Germinal center (tissue), 1 donor: ENCODE measurements around the gene SIAH3.

Experiments used
- DNase-seq: peaks from one replicate; pipeline ENCODE4 v3.0.0; 2012; ENCODE audit warnings: mixed read lengths, low spot score

SIAH3 gene

DNA sequence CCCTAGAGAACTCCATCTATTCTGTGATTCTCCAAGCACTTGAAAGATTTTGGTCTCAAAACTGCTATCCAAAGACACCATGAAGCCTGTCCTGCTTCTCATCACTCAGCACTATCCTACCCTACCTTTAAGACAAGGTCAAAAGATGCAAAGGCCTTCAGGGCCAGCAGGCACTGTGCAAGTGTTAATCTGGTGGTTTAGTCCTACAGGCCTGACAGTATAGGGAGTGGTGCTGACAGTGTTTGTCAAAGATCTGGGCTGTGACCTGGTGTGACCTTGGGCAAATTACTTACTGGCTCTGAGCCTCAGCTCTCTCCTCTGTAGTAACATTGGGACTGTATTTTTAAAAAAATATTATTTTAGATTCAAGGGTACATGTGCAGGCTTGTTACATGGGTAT, 28.0 kb downstream of the SIAH3 start:
- DNase-seq = no peak

DNA sequence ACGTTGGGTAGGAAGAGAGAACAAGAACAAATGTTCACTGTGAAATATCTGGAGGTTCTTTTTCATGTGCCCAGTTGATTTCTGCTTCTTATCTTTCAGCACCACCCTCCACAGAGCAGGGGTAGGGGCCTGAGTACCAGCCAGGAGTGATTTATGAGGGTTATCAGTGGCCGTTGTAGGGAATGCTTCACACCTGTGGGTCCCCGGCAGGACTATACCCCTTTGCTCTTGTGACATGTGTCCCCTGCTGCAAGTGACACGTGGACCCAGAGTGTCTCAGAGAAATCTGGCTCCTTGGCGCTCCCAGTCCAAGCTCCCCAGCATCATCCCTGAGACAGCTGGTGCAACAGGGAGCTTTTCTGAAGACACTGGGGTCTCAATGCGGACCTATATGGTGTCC, 29.7 kb downstream of the SIAH3 start:
- no peak for DNase-seq

DNA sequence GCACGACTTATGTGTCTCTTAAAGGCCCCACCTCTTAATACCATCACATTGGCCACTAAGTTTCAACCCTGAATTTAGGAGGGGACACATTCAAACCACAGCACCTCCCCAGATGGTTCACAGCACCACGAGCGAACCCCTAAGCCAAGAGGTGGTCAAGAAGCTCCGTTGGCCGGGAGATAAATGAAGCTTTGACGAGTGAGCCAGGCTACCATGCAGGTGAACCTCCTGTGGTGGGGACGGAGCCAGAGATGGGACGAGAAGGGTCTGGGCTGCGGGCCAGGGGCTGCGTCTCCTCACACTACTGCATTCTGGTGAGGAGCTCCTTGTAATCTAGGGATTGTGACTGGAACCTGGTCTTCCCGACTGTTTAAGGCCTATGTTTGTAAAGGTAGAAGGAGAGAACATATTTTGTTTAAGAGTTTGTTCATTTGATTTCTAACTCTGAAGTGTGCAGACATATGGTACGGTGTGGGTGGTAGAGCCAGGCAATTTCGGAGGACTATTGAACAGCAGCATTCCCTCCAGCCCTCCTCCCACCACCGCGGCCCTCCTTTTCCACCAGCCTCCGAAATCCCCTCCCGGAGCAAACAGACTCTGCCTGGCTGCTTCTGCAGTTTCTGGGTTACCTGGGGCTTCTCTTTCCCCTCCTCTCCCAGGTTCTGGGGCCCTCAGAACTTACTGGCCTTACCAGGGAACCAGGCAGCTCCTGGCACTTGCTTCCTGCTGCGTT, 31.3 kb downstream of the SIAH3 start:
- DNase-seq = no peak

DNA sequence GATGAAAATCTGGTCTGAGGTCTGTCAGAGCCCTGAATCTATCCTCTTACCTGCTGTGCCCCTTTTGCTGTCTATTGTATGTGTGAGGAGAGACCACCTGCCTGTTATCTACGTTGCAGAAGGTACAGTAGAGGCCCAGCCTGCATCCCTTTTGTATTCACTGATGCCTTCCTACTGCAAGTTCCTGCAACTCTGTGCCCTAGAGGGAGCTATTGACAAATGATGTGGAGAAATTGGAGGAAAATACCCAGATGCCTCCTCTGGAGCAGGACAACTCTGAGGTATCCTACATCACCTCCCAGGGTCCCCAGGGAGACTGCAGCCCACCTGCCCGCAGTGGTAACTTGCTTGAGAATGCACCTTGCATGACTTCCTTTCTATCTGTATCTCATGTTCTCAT, 33.7 kb downstream of the SIAH3 start:
- DNase-seq = no peak

DNA sequence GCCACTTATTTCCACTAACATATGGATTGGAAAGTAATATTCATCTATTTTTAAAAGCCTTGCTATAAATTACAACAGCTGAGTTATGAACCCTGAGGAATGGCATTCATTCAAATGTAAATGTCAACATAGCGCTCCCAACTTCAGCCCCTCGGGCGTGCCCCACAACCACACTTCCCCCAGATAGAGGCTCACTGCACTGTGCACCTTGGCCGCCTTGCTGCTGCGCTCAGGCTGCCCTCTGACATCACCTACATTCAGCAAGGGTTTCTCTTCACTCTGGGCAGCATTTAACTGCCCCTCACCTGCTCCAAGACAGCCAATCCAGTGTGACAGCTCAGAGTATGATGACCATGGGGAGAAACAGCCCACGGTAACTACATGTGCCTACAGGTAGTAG, 35.1 kb downstream of the SIAH3 start:
- no peak for DNase-seq

DNA sequence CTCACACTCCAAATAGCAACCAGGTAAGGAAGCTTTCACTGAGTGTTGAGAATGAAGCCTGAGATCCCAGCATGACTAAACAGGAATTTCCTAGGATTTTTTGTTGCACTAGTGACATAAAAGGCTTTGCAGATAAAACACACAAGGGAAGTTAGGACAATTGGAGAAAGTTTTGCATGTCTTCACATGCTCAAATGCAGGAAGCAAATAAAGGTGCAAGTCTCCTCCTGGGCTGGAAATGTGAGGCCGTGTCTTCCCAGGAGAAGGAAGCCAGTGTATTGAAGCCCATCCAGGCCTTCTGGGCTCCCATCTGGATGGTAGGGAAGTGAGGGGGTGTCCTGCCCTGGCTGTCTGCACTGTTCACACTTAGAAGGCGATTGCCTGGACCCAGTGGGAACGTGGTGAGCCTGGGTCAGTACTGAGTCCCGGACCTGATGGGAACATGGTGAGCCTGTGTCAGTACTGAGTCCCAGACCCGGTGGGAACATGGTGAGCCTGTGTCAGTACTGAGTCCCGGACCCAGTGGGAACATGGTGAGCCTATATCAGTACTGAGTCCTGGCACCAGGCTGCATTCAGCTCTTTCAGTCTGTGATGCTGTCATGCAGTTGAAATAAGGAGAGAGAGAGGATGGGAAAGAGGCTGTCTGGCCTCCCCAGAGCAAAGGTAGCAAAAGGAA, 38.7 kb downstream of the SIAH3 start:
- DNase-seq = no peak

DNA sequence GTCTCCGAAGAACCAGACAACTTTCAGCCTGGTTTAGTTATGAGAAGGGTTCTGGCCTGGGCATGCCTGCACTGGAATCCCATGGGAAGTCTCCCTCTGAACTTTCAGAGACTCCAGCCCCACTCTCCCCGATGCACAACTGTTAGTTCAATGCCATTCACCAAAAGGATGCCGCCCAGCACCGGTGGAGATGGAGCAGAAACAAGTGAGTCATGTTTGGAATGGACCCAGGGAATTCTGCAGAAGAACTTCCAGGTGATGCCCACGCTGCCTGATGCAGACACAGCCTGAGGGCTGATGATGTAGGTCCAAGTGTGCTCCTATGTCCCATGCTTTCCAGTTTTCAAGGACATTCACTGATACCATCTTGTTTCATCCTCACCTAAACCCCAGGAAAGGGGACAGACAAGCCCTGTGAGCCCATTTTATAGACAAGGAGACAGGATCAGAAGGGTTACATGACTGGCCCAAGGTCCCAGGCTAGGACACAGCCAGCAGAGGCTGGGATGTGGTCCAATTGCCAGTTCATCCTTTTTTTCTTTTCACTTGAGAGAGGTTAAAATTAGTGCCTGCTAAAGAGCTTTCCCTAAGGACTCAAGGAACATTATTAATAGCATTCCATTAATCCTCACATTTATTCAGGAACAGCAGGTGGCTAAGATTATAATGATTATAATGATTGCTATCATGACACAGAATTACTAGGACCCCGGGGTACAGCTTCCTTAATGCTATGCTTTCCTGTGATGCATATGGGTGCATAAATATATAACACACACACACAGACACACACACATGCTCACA, 39.5 kb downstream of the SIAH3 start:
- DNase-seq = no peak

DNA sequence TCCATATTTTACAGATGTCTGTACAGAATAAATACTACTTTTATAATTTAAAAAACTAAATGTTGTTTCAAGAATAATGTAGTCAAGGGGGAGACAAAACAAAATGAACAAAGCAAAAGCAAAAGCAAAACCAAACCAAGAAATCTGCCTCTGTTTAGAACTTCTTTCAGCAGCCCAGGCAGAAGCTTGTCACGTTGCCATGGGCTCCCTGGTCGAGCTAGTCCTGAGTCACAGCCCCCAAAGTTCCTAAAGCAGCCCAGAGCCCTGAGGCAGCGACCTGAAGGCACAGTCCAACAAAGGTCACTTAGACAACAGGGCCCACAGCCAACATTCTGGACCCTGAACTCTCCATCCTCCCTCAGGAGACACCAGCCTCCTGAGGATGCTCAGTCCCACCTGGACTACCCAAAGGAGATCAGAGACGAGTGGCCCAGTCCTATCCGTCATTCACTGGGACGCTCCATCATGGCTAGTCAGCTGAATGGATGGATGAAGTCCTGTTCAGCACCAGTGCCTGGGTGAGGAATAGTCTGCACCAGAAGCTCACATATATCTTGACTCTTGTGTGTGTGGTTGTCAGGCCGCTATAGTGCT, 41.7 kb downstream of the SIAH3 start:
- DNase-seq = no peak

DNA sequence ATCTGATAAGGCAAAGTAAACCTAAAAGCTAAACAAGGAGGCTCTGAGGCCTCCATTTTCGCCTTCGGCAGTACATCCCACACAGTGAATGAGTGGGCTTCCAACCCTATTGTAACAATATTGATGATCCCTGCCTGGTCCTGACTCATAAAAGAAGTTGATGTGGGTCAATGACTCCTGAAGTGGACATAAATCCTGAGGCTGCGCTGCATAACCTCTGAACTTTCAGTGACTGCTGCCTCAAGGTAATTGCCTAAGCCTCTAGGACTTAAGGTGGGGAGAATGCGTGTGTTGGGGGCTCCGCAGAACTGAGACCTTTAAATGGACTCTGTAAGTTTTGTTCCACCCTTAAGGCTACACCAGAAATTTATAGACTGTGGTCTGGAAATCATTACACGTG, 42.6 kb downstream of the SIAH3 start:
- DNase-seq = no peak

DNA sequence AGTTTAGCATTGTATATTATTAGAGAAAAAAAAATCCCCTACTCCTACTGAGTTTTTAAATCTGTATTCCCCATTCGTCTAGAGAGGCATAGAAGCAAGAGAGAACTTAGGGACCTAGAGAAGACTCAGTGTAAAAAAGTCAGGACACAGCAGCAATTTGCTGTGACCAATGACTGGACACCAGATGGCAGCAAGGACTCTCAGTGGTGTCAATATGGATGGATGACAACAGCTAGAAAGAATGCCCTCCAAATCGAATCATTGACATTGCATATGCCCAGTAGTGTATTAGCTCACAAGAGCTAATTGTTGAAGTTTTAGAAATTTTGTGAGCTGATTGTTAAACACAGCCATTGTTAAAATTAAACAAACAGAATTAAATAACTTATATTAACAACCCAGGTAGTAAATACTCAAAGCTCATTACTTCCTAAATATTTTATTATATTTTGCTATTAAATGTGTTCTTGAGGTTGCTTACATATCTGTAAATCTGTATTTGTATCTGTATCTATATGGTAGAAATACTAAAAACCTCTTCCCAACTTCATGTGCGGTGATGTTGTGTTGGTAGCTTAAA, 43.9 kb downstream of the SIAH3 start:
- no peak for DNase-seq

DNA sequence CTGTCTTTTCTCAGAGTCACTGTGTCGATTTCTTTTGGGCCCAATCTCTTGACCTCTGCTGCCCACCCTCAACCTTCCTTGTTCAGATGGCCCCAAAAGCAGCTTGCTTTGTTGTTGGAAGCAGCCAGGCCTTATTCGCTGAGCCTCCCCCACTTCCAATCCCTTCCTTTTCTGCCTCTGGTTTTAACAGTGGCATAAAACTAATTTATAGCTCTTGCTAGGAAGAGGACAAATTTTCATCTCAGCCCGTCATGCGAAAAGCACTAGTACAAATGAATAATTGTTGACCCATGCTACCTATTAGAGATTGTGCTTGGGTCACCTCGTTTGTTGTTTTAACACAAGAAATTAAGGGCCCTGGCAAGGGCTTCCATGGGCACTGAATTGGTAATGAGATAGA, 51.1 kb downstream of the SIAH3 start:
- DNase-seq = no peak

DNA sequence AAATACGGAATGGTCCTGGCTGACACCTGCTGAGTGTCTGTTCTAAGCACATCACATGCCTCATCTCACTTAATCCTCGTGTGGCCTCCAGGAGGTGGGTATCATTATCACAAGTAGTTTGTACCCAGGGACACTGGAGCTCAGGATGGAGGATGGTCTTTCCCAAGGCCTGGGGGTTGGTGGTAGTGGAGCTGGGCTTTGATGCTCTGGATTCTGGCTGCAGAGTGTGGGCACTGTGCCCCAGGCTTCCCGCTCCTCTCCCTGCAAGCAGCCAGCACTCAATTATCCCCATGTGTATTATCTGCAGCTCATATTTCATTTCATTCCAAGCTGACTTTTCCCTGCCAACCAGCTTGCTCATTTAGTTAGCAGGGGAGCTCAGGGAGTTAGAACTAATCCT, 52.1 kb downstream of the SIAH3 start:
- DNase-seq = no peak

DNA sequence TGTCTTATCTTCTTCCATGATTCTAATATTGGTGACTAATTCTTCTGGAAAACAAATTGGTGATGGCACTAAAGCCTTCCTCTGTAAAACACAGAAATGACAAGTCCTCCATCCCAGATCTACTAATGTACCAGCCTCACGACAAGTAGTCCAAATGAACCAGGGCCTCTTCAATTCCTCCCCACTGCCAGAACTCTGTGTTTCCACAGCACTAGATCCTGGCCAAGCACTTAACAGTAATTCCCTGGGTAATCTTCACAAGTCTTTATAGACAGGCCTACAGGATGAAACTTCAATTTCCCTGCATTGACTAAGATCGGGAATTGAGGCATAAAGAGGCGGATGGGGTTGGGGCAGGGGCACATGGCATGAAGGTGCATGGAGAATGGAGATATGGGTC, 52.7 kb downstream of the SIAH3 start:
- no peak for DNase-seq

DNA sequence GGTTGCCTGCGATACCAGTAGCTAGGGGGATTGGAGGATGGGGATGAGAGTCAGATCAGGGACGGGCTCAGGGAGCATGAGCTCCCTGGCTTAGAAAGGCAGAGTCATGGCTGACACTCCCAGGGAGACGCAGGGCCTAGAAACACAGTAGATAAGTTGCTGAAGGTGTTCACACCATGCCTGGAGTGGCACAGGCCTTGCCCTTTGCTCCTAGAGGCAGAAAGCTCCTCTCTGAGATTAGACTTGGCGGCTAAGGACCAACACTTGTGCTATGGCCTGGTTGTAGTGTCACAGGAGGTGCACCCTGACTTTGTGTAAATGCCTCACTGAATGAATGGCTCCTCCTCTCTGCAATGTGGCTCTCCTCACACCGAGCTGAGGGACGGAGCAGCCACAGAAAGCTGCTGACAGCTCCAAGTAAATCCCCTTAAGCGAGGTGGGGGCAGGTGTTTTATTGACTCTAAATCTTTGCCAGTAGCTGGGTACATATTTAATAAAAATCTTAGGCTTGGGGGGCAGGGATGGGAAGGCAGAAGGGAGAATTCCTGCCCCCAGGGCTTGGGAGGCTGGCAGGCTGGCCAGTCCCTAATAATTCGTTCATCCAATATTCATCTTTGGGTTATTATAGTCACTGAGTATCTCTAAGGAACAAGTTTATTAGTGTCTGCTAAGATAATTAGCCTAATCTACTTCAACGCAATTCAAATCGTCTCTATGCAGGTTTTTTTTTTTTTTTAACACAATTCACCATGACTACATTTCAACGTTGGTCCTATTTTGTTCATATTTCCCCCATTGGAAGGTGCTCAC, 54.9 kb downstream of the SIAH3 start:
- no peak for DNase-seq

DNA sequence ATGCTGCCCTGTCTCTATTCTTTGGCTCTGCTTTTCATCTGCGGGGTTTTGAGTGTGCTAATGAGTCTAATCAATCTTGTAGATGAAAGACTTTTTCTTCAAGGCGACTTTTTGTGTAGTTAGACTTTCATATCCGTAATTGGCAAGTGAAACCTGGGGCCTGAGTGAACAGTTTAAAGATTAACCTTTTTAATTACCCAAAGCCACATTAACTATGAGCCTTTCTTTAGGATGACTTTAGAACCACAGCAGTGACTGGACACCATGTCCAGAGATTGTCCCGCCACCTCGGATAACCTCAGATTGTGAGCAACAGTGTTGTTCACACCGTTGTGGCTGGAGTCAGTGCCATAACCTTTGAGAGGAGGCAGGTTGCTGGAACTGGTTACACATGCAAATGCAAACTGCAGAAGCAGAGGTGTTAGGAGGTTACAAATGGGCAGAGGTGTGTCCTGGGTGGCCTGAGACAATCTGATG, 58.7 kb downstream of the SIAH3 start:
- DNase-seq = no peak

DNA sequence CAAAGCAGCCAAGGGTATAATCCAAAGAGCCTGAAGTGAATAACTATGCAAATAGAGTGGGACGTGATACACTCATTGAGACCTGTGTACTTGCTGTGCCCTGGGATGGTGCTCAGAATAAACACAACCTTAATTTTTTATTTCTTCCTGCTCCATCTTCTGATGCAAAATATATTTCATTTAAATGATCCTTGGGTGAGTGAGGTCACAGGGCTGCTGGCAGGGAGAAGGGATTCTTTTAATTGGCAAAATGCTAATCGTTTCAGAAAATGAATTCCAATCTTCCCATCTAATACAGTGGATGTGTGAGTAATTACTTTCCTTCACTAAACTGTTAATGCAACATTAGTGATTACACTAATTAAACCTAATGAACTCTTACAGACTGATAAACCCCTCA, 63.5 kb downstream of the SIAH3 start:
- DNase-seq = no peak

DNA sequence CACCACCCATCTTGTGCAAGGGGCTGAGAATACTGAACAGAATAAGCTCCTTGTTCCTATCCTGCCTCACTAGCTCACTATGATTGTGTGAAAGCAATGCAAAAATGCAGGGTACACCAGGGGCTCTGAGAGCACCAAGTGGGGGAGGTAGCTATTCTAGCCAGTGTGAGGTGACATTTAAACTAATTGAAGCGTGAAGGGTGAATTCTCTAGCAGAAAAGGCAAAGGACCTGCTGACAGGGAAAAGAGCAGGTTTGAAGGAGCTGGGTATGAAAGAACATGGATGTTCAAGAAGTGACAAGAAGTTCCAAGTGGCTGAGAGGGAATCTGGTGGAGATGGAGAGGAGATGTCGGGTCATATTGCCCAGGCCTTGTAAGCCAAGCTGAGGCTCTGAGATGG, 64.2 kb downstream of the SIAH3 start:
- no peak for DNase-seq

DNA sequence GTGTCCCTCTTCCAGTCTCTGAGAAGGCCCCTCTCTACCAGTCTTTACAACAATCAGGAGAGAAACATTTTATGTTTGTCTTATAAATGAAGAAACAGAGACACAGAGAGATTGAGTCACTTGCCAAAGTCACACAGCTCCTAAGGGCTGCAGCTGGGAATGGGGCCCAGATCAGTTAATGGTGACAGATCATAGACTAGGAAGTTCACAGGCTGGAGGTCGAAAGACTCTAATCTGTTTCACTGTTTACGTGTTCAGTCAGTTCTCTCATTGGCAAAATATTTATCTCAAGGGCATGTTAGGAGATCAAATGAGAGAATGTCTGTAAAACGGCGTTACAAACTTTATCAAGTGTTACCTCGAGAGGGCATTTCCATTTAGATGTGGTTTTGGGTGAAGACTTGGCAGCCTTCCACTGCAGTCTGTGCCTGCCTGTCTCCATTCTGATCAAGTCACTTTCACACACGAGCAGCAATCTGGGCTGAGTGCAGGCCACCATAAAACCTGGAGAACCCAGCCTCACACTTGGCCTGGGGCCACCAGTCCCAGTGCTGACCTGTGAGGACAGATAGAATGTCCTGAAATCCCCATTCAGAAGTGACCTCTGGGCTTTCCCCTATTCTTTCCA, 65.1 kb downstream of the SIAH3 start:
- no peak for DNase-seq

DNA sequence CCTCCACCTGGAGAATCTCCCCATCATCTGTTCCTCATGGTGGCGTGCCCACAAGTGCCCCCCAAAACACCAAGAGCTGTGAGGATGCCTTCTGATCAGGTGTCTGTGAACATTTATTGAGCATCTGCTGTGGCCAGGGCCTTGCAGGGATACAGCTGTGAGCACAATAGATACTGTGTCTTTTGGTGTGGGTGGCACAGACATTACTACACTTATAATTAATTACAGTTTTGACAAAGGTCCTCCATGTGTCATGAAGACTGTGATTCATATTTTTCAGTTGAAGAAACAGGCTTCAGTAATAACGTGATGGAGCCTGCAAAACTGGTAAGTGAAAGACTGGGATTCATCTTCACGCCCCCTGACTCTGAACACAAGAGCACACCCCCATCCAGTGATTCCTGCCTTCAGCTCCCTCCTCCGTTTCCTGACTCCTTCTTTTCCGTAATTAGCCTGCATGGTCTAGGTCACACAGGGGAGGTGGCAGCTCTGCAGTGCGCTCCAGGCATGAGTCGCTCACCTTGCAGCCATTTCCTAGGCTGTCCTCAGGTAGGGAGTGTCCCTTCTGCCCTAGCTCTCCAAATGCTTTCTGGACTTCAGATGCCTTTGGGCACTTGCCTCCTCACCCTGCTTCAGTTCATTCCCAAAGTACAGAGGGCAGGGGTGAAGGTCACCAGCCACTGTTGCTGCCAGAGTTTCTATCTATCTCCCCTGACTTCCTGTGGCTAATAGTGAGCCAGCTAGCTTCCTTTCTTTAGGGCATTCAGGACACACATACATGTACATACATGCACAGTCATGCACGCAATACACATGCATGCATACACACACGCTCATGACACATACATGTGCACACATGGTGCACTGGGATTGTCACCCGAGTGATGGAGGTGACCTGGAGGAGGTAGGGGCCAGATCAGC, 66.5 kb downstream of the SIAH3 start:
- DNase-seq = no peak
